Inflammatory macrophage treated with lipopolysaccharide for 4 hours (primary cell): ENCODE data around the gene SWT1.
A peak's percentile ranks its signal among the peaks of the same experiment; 100 is the strongest.
"Not testable (repeated sequence)": the region's sequence is repeated elsewhere in the genome, so short reads cannot be mapped to it uniquely, and the experiment has no call there.

Source experiments
- DNase-seq: peaks from one replicate; pipeline ENCODE4 v3.0.0-alpha.2; 2020

SWT1 gene

GRCh38 chr1:185170291-185170848, 13.4 kb downstream of the SWT1 start:
- peak; percentile 63 for DNase-seq

- no peak for DNase-seq
Measured at GRCh38 chr1:185193756-185194155, 36.8 kb downstream of the SWT1 start.

GRCh38 chr1:185198712-185199111, 41.7 kb downstream of the SWT1 start:
- DNase-seq: not testable (repeated sequence)

DNA sequence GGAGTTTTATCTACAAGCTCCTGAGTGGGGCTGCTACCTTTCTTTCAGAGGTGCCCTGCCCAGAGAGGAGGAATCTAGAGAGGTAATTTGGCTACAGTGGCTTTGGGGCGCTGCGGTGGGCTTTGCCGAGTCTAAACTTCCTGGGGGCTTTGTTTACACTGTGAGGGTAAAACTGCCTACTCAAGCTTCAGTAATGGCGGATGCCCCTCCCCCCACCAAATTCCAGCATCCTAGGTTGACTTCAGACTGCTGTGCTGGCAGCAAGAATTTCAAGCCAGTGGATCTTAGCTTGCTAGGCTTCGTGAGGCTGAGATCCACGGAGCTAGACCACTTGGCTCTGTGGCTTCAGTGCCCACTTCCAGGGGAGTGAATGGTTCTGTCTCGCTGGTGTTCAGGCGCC, 43.9 kb downstream of the SWT1 start:
- no peak for DNase-seq

- DNase-seq: no peak
Measured at GRCh38 chr1:185207170-185207569, 50.2 kb downstream of the SWT1 start.

DNA sequence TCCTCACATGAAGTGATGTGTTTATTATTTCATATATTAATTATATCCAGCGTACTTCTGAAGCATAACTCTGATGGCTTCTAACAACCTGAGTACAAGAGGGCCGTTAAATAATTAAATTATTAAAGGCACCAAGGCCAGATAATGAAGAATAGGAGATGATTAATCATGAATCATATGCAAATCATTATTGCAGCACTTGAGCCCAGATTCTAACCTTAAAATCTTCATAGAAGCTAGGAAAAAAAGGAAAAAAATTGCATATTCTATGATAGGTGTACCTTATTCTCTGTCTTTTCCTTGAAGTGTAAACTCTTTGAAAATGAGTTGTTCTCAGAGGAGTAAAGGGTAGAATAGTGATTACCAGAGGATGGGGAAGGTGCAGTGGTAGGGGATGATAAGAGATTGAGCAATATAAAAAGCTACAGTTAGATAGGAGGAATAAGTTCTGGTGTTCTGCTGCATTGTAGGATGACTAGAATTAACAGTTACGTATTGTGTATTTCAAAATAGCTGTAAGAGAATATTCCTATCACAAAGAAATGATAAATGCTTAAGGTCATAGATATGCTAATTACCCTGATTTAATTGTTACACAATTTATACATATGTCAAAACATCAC, 51.1 kb downstream of the SWT1 start:
- DNase-seq: no peak

DNA sequence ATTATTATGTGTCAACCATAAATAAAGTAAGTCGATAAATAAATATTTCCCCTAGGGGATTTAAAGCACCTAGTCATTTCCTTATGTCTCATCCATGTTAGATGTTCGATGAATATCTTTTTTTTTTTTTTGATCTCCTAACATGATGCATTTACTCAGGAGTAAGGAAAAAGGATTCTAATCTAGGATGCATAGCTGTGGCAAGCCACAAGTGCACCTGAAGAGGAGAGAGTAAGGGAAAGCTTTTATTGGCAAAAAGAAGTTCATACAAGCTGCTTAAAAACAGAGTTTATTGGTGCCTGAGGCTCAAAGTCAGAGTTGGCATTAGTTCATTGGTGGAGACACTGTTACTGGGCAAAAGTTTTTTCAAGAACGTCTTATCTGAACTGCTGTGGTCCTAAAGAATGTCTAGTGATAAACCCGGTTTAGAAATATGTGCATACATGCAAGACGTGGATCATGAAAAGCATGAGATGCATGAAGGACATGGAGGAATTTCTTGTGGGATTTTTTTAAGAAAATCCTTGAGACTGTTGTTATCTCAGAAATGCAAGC, 51.7 kb downstream of the SWT1 start:
- no peak for DNase-seq

GRCh38 chr1:185209357-185209756, 52.4 kb downstream of the SWT1 start:
- DNase-seq: not testable (repeated sequence)

DNA sequence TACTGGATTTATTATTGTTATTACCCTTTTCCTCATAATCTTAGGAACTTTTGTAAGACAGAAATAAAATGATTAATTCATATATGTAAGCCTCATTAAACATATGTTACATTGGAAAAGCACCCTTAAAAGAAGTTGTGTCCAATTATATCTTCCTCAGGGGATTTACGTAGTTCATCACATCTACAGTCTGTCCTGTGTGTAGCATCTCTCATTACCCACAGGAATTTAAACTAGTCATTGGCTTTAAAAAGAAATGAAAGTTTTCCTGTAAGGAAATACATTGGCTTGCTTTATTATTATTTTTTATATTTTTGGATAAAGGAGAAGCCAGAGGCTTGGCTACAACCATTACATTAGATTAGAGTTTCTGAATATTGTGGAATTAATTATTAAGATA, 56.1 kb downstream of the SWT1 start:
- no peak for DNase-seq

- no peak for DNase-seq
Measured at GRCh38 chr1:185215911-185216310, 58.9 kb downstream of the SWT1 start.

DNA sequence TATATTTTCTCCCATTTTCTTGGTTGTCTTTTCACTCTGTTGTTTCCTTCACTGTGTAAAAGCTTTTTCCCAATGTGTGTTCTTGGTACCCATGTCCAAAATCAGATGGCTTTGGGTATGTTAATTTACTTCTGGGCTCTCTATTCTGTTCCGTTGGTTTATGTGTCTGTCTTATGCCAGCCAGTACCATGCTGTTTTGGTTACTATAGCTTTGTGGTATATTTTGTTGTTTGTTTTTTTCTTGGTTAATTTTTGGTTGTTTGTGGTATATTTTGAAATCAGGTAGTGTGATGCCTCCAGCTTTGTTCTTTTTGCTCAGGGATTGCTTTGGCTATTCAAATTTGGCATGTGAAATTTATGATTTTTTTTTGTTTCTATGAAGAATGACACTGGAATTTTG, 67.2 kb downstream of the SWT1 start:
- DNase-seq: no peak

GRCh38 chr1:185227161-185227560, 70.2 kb downstream of the SWT1 start:
- no peak for DNase-seq

DNA sequence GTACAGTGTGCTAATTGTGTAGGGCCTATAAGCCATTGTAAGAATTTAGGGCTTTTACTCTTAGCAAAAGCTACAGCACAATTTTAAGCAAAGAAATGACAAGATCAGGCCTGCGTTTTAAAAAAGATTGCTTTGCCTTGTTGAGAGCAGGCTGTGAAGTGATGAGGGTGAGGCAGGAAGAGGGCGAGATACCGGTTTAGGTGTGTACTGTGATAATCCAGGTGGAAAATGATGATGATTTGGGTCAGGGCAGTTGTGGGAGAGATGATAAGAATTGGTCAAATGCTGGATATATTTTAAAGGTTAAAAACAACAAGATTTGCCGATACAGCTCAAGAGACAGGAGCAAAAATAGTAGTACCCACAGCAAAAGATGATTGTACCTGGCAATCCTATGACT, 72.0 kb downstream of the SWT1 start:
- DNase-seq: no peak

DNA sequence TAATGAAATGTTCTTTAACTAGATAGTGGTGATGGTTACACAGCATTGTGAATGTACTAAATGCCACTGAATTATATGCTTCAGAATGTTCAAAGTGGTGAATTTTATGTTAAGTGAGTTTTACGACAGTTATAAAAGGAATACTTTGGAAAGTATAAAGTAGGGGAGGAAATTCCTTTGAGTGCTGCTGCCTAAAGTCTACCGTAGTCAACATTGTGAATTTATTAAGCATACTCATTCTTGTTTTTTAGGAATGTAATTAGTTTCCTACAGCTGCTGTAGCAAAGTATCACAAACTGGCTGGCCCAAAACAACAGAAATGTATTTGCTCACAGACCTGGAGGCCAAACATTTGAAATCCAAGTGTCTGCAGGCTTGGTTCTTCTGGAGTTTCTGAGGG, 73.0 kb downstream of the SWT1 start:
- DNase-seq: no peak

- DNase-seq: no peak
Measured at GRCh38 chr1:185232874-185233273, 75.9 kb downstream of the SWT1 start.

GRCh38 chr1:185234183-185234582, 77.2 kb downstream of the SWT1 start:
- not testable (repeated sequence) for DNase-seq

GRCh38 chr1:185237176-185237575, 80.2 kb downstream of the SWT1 start:
- DNase-seq: not testable (repeated sequence)

DNA sequence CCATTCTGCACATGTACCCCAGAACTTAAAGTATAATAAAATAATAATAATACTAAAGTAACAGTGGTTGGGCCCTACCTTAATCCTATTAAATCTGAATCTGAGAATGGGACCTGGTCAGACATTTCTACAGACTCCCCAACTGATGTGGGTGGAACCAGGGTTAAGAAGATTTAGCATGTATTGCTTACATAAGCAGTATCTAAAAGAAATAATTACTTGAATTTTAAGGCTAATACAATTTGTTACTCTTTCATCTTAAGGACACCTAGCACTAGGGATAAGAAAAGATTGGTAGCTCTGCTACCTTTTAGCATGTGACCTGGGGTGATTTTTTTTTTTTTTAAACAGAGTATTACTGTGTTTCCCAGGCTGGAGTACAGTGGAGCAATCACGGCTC, 80.7 kb downstream of the SWT1 start:
- DNase-seq: no peak

DNA sequence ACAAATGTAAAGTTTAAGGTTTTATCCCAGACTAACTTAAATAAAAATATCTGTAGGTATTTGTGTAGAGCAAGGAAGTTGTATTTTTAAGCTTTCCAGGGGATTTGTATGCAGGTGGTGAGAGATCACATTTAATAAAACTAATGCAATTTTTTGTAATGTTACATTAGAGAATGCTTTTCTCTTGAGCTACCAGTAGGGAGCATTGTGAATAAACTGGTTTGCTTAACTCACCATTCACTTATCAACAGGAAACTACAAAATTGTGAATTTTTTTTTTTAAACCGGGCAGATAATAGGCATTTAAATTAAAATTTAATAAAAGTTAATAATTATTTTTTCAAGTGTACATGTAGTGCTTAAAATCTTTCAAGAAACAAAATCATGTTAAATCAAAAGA, 81.5 kb downstream of the SWT1 start:
- peak; percentile 27 for DNase-seq

GRCh38 chr1:185239861-185240260, 82.9 kb downstream of the SWT1 start:
- DNase-seq: no peak

DNA sequence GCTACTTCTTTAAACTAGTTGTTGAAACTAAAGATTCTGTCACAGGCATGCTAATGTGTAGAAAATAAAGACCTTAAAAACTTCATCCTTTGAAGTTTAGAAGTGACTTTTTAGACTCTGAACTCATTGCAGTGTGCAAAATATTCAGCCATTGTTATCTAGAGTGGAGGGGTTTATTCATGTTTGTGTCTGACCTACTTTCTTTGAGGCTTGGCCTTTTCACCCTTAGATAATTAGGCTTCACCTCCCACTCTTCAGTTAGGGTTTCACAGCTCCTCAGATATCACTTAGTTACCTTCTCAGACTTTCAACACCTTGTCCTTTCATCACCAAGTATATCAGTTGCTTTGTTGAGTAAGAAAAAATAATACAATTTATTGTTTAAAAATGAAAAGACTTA, 84.2 kb downstream of the SWT1 start:
- DNase-seq: no peak

DNA sequence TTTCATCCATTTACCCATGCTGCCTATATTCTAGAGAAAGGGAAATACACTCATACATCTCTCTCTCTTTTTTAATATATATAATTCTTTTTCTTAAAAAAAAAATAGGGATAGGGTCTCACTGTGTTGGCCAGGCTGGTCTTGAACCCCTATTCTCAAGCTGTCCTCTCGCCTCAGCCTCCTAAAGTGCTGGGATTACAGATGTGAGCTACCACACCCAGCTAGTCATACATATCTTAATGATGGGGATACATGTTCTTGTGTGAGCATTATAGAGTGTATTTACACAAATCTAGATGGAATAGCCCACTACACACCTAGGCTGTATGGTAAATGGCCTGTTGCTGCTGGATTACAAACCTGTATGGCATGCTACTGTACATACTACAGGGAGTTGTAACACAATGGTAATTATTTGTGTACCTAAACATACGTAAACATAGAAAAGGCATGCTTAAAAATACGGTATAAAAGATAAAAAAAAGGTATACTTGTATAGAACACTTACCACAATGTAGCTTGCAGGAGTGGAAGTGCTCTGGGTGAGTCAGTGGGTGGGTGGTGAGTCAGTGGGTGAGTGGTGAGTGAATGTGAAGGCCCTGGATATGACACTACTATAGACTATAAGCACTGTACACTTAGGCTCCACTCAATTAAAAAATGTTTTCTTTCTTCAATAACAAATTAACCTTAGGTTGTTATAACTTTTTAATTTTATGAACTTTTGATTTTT, 87.2 kb downstream of the SWT1 start:
- peak; percentile 61 for DNase-seq

GRCh38 chr1:185245466-185245865, 88.5 kb downstream of the SWT1 start:
- DNase-seq: no peak

- DNase-seq: no peak
Measured at GRCh38 chr1:185249563-185249962, 92.6 kb downstream of the SWT1 start.
